Endothelial cell of umbilical vein (primary cell): ENCODE data around the gene TXNIP. TPM values are rescaled to one million over a fixed set of nuclear protein-coding genes. Genes with fewer than 3 reads are reported as not detected.
A peak's percentile ranks its signal among the peaks of the same experiment; 100 is the strongest.

Experiments used
- BruUV-seq: library from RNA; stranded (reverse); fragments of 400-500 nt; replicated peaks from 2 replicates; lab custom pipeline; 2021; lab: Mats Ljungman, UMichigan
- CTCF ChIA-PET: fragments of 300-600, 350-600 bp; sonication (Branson Sonifier 250); formaldehyde crosslinking; loops from one replicate; lab custom pipeline; 2021; ENCODE audit warnings: antibody characterized with exemption, inconsistent platforms; lab: Charles Lee
- POLR2A ChIA-PET: fragments of 300-600, 350-600 bp; sonication (Branson Sonifier 250); formaldehyde crosslinking; loops from one replicate; lab custom pipeline; 2021; ENCODE audit warnings: antibody characterized with exemption, inconsistent platforms; lab: Charles Lee
- DNase-seq: peaks from one replicate; pipeline ENCODE4 v3.0.0-alpha.2; 2011; ENCODE audit warnings: low read depth, low spot score
- FAIRE-seq: peaks from 2 replicates; lab custom pipeline; 2011; peaks lifted over from hg19 to GRCh38; lab: Jason Lieb, UNC
- H2AFZ ChIP-seq: 2 replicates; pipeline ENCODE4 v1.6.0; 2012; ENCODE audit warnings: low read depth, low read length, control low read depth, inconsistent platforms
- H3K27ac ChIP-seq: 2 replicates; pipeline ENCODE4 v1.5.1; 2011; ENCODE audit warnings: low read depth, mild to moderate bottlenecking, control low read depth, low read length, moderate library complexity; ENCODE audit not compliant: insufficient read depth
- H3K27me3 ChIP-seq, 2 experiments: 2 replicates each; pipeline versions ENCODE4 v1.6.0 to v1.6.1; 2011; ENCODE audit warnings: low read length in 2 of 2, mixed read lengths in 1 of 2; ENCODE audit not compliant: control insufficient read depth in 2 of 2, insufficient read depth in 2 of 2
- H3K36me3 ChIP-seq, 2 experiments: 2 replicates in 1 of 2; 3 replicates in 1 of 2; pipeline ENCODE4 v1.5.1; 2011; ENCODE audit warnings: low read length in 2 of 2, mild to moderate bottlenecking in 1 of 2, moderate library complexity in 1 of 2; ENCODE audit not compliant: control insufficient read depth in 2 of 2, insufficient read depth in 2 of 2; ENCODE audit errors: extremely low read depth in 1 of 2
- H3K4me1 ChIP-seq: 3 replicates; pipeline ENCODE4 v1.5.1; 2011; ENCODE audit warnings: mild to moderate bottlenecking, low read length; ENCODE audit not compliant: control insufficient read depth, insufficient read depth; ENCODE audit errors: extremely low read depth
- H3K4me2 ChIP-seq: 2 replicates; pipeline ENCODE4 v1.6.1; 2011; ENCODE audit warnings: low read length, control low read depth, mixed read lengths; ENCODE audit not compliant: insufficient read depth
- H3K4me3 ChIP-seq, 3 experiments: fragments of 200-600 bp in 1 of 3; sonication (generic), shearing (Covaris generic) in 1 of 3; replicated peaks in 1 of 3; 2 replicates each; pipeline ENCODE4 v1.5.1; 2011 to 2016; ENCODE audit warnings: control low read depth in 3 of 3, low read length in 3 of 3, mild to moderate bottlenecking in 2 of 3, inconsistent platforms in 1 of 3, low read depth in 1 of 3, moderate library complexity in 1 of 3; ENCODE audit not compliant: insufficient read depth in 1 of 3
- H3K79me2 ChIP-seq: 2 replicates; pipeline ENCODE4 v1.6.0; 2012; ENCODE audit warnings: low read length, inconsistent platforms; ENCODE audit not compliant: control insufficient read depth, insufficient read depth
- H3K9ac ChIP-seq: replicated peaks from 2 replicates; pipeline ENCODE3; 2011; ENCODE audit warnings: low read length, control low read depth; ENCODE audit not compliant: insufficient read depth; ENCODE audit errors: extremely low read depth
- H3K9me1 ChIP-seq: replicated peaks from 3 replicates; pipeline ENCODE4 v1.6.0; 2011; ENCODE audit warnings: mild to moderate bottlenecking, low read length; ENCODE audit not compliant: control insufficient read depth, insufficient read depth; ENCODE audit errors: extremely low read depth
- H3K9me3 ChIP-seq: replicated peaks from 2 replicates; pipeline ENCODE4 v1.5.1; 2012; ENCODE audit warnings: low read length, inconsistent platforms; ENCODE audit not compliant: control insufficient read depth, insufficient read depth
- H4K20me1 ChIP-seq: replicated peaks from 2 replicates; pipeline ENCODE3; 2011; ENCODE audit warnings: mild to moderate bottlenecking, low read length; ENCODE audit not compliant: control insufficient read depth, insufficient read depth; ENCODE audit errors: extremely low read depth
- CTCF ChIP-seq, 2 donors: IDR thresholded peaks; 1 replicate in 1 of 2; 2 replicates in 1 of 2; pipeline ENCODE4 v1.5.1; 2011; ENCODE audit warnings: low read length in 2 of 2, mild to moderate bottlenecking in 2 of 2, moderate library complexity in 2 of 2, control low read depth in 1 of 2, inconsistent platforms in 1 of 2, low read depth in 1 of 2; ENCODE audit not compliant: insufficient read depth in 1 of 2; ENCODE audit errors: extremely low read depth in 1 of 2
- EZH2 ChIP-seq: IDR thresholded peaks from 2 replicates; pipeline ENCODE4 v1.6.1; 2012; ENCODE audit warnings: borderline replicate concordance, low read depth, mild to moderate bottlenecking, moderate library complexity, low read length, inconsistent platforms; ENCODE audit not compliant: severe bottlenecking
- FOS ChIP-seq: IDR thresholded peaks from 2 replicates; pipeline ENCODE4 v1.6.1; 2011; ENCODE audit warnings: mild to moderate bottlenecking, low read length, moderate library complexity, borderline replicate concordance; ENCODE audit not compliant: insufficient read depth
- GATA2 ChIP-seq: IDR thresholded peaks from 2 replicates; pipeline ENCODE4 v1.7.0; 2011; ENCODE audit warnings: low read depth, mild to moderate bottlenecking, moderate library complexity, mixed read lengths, low read length; ENCODE audit not compliant: insufficient read length, insufficient read depth
- JUN ChIP-seq: IDR thresholded peaks from 2 replicates; pipeline ENCODE4 v1.6.1; 2011; ENCODE audit warnings: borderline replicate concordance, low read depth; ENCODE audit not compliant: insufficient read length, insufficient read depth
- MAX ChIP-seq: IDR thresholded peaks from 2 replicates; pipeline ENCODE4 v1.6.1; 2011; ENCODE audit not compliant: insufficient read depth, insufficient read length
- MYC ChIP-seq: IDR thresholded peaks from one replicate; pipeline ENCODE4 v1.6.1; 2011; ENCODE audit warnings: mild to moderate bottlenecking, low read depth, low read length
- POLR2A ChIP-seq: IDR thresholded peaks from 2 replicates; pipeline ENCODE4 v1.6.1; 2012; ENCODE audit warnings: low read depth, mild to moderate bottlenecking, control low read depth, low read length
- POLR2AphosphoS5 ChIP-seq: IDR thresholded peaks from 2 replicates; pipeline ENCODE4 v1.6.1; 2012; ENCODE audit warnings: low read depth, mild to moderate bottlenecking, control low read depth, low read length, moderate library complexity; ENCODE audit not compliant: insufficient read depth
- dilution Hi-C: fragments of 300-500 bp; cut with MboI; formaldehyde crosslinking; loops from one replicate; pipeline ENCODE4 v1.15.0; 2019; ENCODE audit warnings: low sequenced_read_pairs; ENCODE audit not compliant: extremely low pct_ligation_motif_present
- intact Hi-C: fragments of 100-400 bp; cut with micrococcal nuclease; formaldehyde crosslinking; loops from one replicate; pipeline ENCODE4 v1.10.0; 2022
- polyA plus RNA-seq, 4 experiments: library from polyadenylated mRNA; depleted of rRNA in 3 of 4; stranded (reverse) in 3 of 4; unstranded in 1 of 4; fragments of >200 nt; gene quantifications; 2 replicates each; pipeline versions ENCODE4 v1.2.1 to v1.2.3, GENCODE V29; 2011 to 2012; ENCODE audit warnings: missing spikeins in 1 of 4
- total RNA-seq: library from RNA; stranded (reverse); gene quantifications from 2 replicates; pipeline ENCODE4 v1.2.3, GENCODE V29; 2021

Gene TXNIP
- total and polyA plus RNA-seq, 2 donors (not counting 3 experiments of a cell fraction or from before 2014, with no cell fraction given): 9.1 to 21.8 TPM

- Histone ChIP-seq H3K36me3 (no peaks in the 10 kb centered on the region), H3K27me3 (no peaks in the 10 kb centered on the region), H3K4me2 (peak overlapping the region; percentile 86), H3K27ac (no peak overlapping the region), H3K9me1 (no peaks in the 10 kb centered on the region), H2AFZ (peak overlapping the region; percentile 95), H4K20me1 (no peaks in the 10 kb centered on the region), H3K9me3 (no peaks in the 10 kb centered on the region), H3K4me3 (peak overlapping the region; percentile 32 to 75 (median 73)), H3K9ac (peak overlapping the region; percentile 53), H3K79me2 (peaks cover 17% of the 10 kb centered on the region), H3K4me1 (peaks cover 51% of the 10 kb centered on the region)
- TF ChIP-seq POLR2AphosphoS5: peak; percentile 54
- TF ChIP-seq CTCF (IDR thresholded peaks at IDR 0.05; ENCODE audit: extremely low read depth in 1 of 2, insufficient read depth in 1 of 2, low read depth in 1 of 2, low read length in 2 of 2): no peak
- intact Hi-C loops (no loop called here), dilution Hi-C loops (no loop called here)
- DNase-seq (peak; percentile 72), FAIRE-seq (peak; percentile 87)
- CTCF ChIA-PET: interaction anchor here (1.5 kb wide), 1 partner anchor 47 kb away, joined by 4 read pairs; no protein-coding TSS in a partner anchor
- POLR2A ChIA-PET: no interaction called here
- no TSS peak for BruUV-seq
These were observed 35.8 kb downstream of the TXNIP start for GRCh38 chr1:145960468-145961108.

GRCh38 chr1:145959957-145960467 is 36.4 kb downstream of the TXNIP start:
- intact Hi-C loops (loop anchor here (5.0 kb wide), 1 partner anchor 53 kb away; no protein-coding TSS in a partner anchor), dilution Hi-C loops (no loop called here)
- DNase-seq (no peak), FAIRE-seq (no peak)
- Histone ChIP-seq H3K9me3 (no peaks in the 10 kb centered on the region), H3K79me2 (peaks cover 23% of the 10 kb centered on the region), H3K4me1 (peaks cover 57% of the 10 kb centered on the region), H3K4me2 (no peak overlapping the region), H3K9me1 (no peaks in the 10 kb centered on the region), H3K36me3 (no peaks in the 10 kb centered on the region), H4K20me1 (no peaks in the 10 kb centered on the region), H3K4me3 (peak overlapping the region in 1 of 3 experiments; percentile 32), H3K9ac (no peak overlapping the region), H3K27ac (no peak overlapping the region), H2AFZ (peak overlapping the region; percentile 95), H3K27me3 (no peaks in the 10 kb centered on the region)
- TF ChIP-seq POLR2A (no peak), POLR2AphosphoS5 (no peak), MAX (no peak), CTCF (IDR thresholded peaks at IDR 0.05; ENCODE audit: extremely low read depth in 1 of 2, insufficient read depth in 1 of 2, low read depth in 1 of 2, low read length in 2 of 2) (no peak), FOS (no peak), EZH2 (no peak), MYC (no peak), GATA2 (no peak), JUN (no peak)
- ChIA-PET POLR2A (no interaction called here), CTCF (interaction anchor here (1.5 kb wide), 1 partner anchor 47 kb away, joined by 4 read pairs; no protein-coding TSS in a partner anchor)
- no TSS peak for BruUV-seq
